SK-N-SH treated with all-trans-retinoic acid at 6 μM for 48 hours (cell line): Measurements from ENCODE around the gene MYO5B.

ENCODE experiments used
- ISL1 ChIP-seq: fragments of 250-450 bp; sonication (Bioruptor Pico); IDR thresholded peaks from 2 replicates; pipeline ENCODE4 v2.1.2; 2022; ENCODE audit warnings: mild to moderate bottlenecking, moderate library complexity
- OSR1 ChIP-seq: fragments of 250-450 bp; sonication (Bioruptor Pico); IDR thresholded peaks from 2 replicates; pipeline ENCODE4 v1.8.0; 2022; ENCODE audit warnings: moderate library complexity, mild to moderate bottlenecking, inconsistent platforms
- PATZ1 ChIP-seq: fragments of 250-450 bp; sonication (Bioruptor Pico); IDR thresholded peaks from 2 replicates; pipeline ENCODE4 v1.8.0; 2020; ENCODE audit warnings: mild to moderate bottlenecking, moderate library complexity, borderline replicate concordance
- RARB ChIP-seq: fragments of 250-450 bp; sonication (Bioruptor Pico); IDR thresholded peaks from 2 replicates; pipeline ENCODE4 v1.8.0; 2021; ENCODE audit warnings: mild to moderate bottlenecking, moderate library complexity
- ZC3H10 ChIP-seq: fragments of 250-450 bp; sonication (Bioruptor Pico); IDR thresholded peaks from 2 replicates; pipeline ENCODE4 v1.5.1; 2021; ENCODE audit warnings: mild to moderate bottlenecking, moderate library complexity
- ZFP3 ChIP-seq: fragments of 250-450 bp; sonication (Bioruptor Pico); IDR thresholded peaks from 2 replicates; pipeline ENCODE4 v1.5.0; 2020; ENCODE audit warnings: mild to moderate bottlenecking, moderate library complexity

GRCh38 chr18:50187659-50188058, 7.3 kb downstream of the MYO5B start:
- TF ChIP-seq ZFP3 (CRISPR knock-in tag): no peak
- no peak for TF ChIP-seq RARB
- no peak for TF ChIP-seq PATZ1
- no peak for TF ChIP-seq ZC3H10 (CRISPR knock-in tag)
- TF ChIP-seq OSR1: no peak
- no peak for TF ChIP-seq ISL1 (CRISPR knock-in tag)
